Upper lobe of right lung (tissue), 1 donor: ENCODE results near the gene RHBDD1. TPM values are rescaled to one million over a fixed set of nuclear protein-coding genes. Genes with fewer than 3 reads are reported as not detected.

Experiments used
- ATAC-seq: fragments of 200-7000 bp; cut with Tn5 transposase; one replicate; pipeline ENCODE4 v1.9.1; 2020; ENCODE audit warnings: mild to moderate bottlenecking, moderate library complexity
- DNase-seq: peaks from one replicate; pipeline ENCODE4 v3.0.0-alpha.2; 2020
- H3K27ac ChIP-seq: fragments of 200-600 bp; one replicate; pipeline ENCODE4 v1.8.0; 2022
- H3K27me3 ChIP-seq: fragments of 200-600 bp; one replicate; pipeline ENCODE4 v1.8.0; 2022; ENCODE audit warnings: mild to moderate bottlenecking
- H3K36me3 ChIP-seq: fragments of 200-600 bp; one replicate; pipeline ENCODE4 v1.8.0; 2022
- H3K4me1 ChIP-seq: fragments of 200-600 bp; one replicate; pipeline ENCODE4 v1.8.0; 2022
- H3K4me3 ChIP-seq: fragments of 200-600 bp; one replicate; pipeline ENCODE4 v1.8.0; 2022; ENCODE audit warnings: mild to moderate bottlenecking
- H3K9me3 ChIP-seq: fragments of 200-600 bp; one replicate; pipeline ENCODE4 v1.8.0; 2022
- CTCF ChIP-seq: fragments of 200-600 bp; IDR thresholded peaks from one replicate; pipeline ENCODE4 v1.8.0; 2022; ENCODE audit warnings: antibody characterized with exemption
- intact Hi-C: fragments of 100-400 bp; cut with DNase I; formaldehyde crosslinking; loops from one replicate; pipeline ENCODE4 v1.11.0; 2022
- total RNA-seq: library from RNA; stranded (reverse); fragmentation: NEBNext Ultra II Directional; extraction: Animal tissue kit (Norgen Biotek cat#: 25700); gene quantifications from one replicate; pipeline ENCODE4 v1.2.1, GENCODE V29; 2021
- donor health status: DM: no; HTN: yes; CAD: no; lungs with severe emphysema.

RHBDD1 gene
- total RNA-seq, 1 donor from 2014 or later: 38.4 TPM

- ATAC-seq: no peak
- no peak for DNase-seq
- H3K4me1 ChIP-seq: no peaks in the 10 kb centered on the region
- TF ChIP-seq CTCF: no peak
- no peak overlapping the region for H3K27ac ChIP-seq
- no peak overlapping the region for H3K4me3 ChIP-seq
- intact Hi-C loops: no loop called here
- H3K27me3 ChIP-seq: no peaks in the 10 kb centered on the region
- H3K36me3 ChIP-seq: no peaks in the 10 kb centered on the region
- H3K9me3 ChIP-seq: no peaks in the 10 kb centered on the region
Observed at GRCh38 chr2:226953826-226954225, 118.0 kb downstream of the RHBDD1 start.

GRCh38 chr2:226956659-226957058 lies 120.8 kb downstream of the RHBDD1 start:
- Histone ChIP-seq H3K4me3 (no peak overlapping the region), H3K36me3 (no peaks in the 10 kb centered on the region), H3K27me3 (no peaks in the 10 kb centered on the region), H3K27ac (no peak overlapping the region), H3K4me1 (no peaks in the 10 kb centered on the region), H3K9me3 (no peaks in the 10 kb centered on the region)
- DNase-seq: no peak
- ATAC-seq: no peak
- intact Hi-C loops: no loop called here
- TF ChIP-seq CTCF: no peak

- Histone ChIP-seq H3K9me3 (no peaks in the 10 kb centered on the region), H3K27me3 (no peaks in the 10 kb centered on the region), H3K4me3 (no peak overlapping the region), H3K4me1 (no peaks in the 10 kb centered on the region), H3K27ac (no peak overlapping the region), H3K36me3 (no peaks in the 10 kb centered on the region)
- DNase-seq: no peak
- intact Hi-C loops: no loop called here
- no peak for ATAC-seq
- no peak for TF ChIP-seq CTCF
Observed at GRCh38 chr2:226959418-226959817, 123.6 kb downstream of the RHBDD1 start.

- Histone ChIP-seq H3K36me3 (no peaks in the 10 kb centered on the region), H3K9me3 (no peaks in the 10 kb centered on the region), H3K4me1 (no peaks in the 10 kb centered on the region), H3K4me3 (no peak overlapping the region), H3K27ac (no peak overlapping the region), H3K27me3 (no peaks in the 10 kb centered on the region)
- intact Hi-C loops: no loop called here
- ATAC-seq (no peak), DNase-seq (no peak)
- TF ChIP-seq CTCF: no peak
Observed at GRCh38 chr2:226962176-226962773, 126.4 kb downstream of the RHBDD1 start.

- Histone ChIP-seq H3K27ac (no peak overlapping the region), H3K36me3 (no peaks in the 10 kb centered on the region), H3K9me3 (no peaks in the 10 kb centered on the region), H3K4me3 (no peak overlapping the region), H3K4me1 (no peaks in the 10 kb centered on the region), H3K27me3 (no peaks in the 10 kb centered on the region)
- TF ChIP-seq CTCF: no peak
- intact Hi-C loops: no loop called here
- no peak for DNase-seq
- no peak for ATAC-seq
Observed at GRCh38 chr2:226963528-226963927, 127.7 kb downstream of the RHBDD1 start.

- Histone ChIP-seq H3K36me3 (no peaks in the 10 kb centered on the region), H3K9me3 (no peaks in the 10 kb centered on the region), H3K4me1 (no peaks in the 10 kb centered on the region), H3K27ac (no peak overlapping the region), H3K4me3 (no peak overlapping the region), H3K27me3 (no peaks in the 10 kb centered on the region)
- ATAC-seq (no peak), DNase-seq (no peak)
- intact Hi-C loops: no loop called here
- no peak for TF ChIP-seq CTCF
Observed at GRCh38 chr2:226965376-226965775, 129.5 kb downstream of the RHBDD1 start.
